Mesenchymal stem cell (in vitro differentiated cells and primary cell): ENCODE results near the gene OR10A5.

ENCODE experiments used
- DNase-seq: peaks from one replicate; pipeline ENCODE4 v3.0.0-alpha.2; 2013
- H2AFZ ChIP-seq: one replicate; pipeline ENCODE4 v1.6.1; 2013; ENCODE audit warnings: low read depth, mild to moderate bottlenecking, control low read depth, inconsistent platforms, low read length, moderate library complexity
- H2AK5ac ChIP-seq: 2 replicates; pipeline ENCODE4 v1.6.1; 2013; ENCODE audit warnings: low read length, moderate library complexity, mild to moderate bottlenecking, inconsistent platforms; ENCODE audit not compliant: severe bottlenecking
- H2BK120ac ChIP-seq: one replicate; pipeline ENCODE4 v1.6.1; 2013; ENCODE audit warnings: low read depth, mild to moderate bottlenecking, inconsistent platforms, low read length, moderate library complexity
- H2BK12ac ChIP-seq, 2 experiments: one replicate each; pipeline ENCODE4 v1.6.1; 2013; ENCODE audit warnings: inconsistent platforms in 2 of 2, low read length in 2 of 2, mild to moderate bottlenecking in 2 of 2, moderate library complexity in 2 of 2, control low read depth in 1 of 2
- H2BK15ac ChIP-seq: one replicate; pipeline ENCODE4 v1.6.1; 2013; ENCODE audit warnings: mild to moderate bottlenecking, low read depth, inconsistent platforms; ENCODE audit not compliant: poor library complexity, severe bottlenecking
- H2BK5ac ChIP-seq: 2 replicates; pipeline ENCODE4 v1.6.1; 2013; ENCODE audit warnings: low read depth, mild to moderate bottlenecking, low read length, control low read depth, inconsistent platforms; ENCODE audit not compliant: poor library complexity, severe bottlenecking
- H3K14ac ChIP-seq, 2 experiments: one replicate each; pipeline ENCODE4 v1.6.1; 2013; ENCODE audit warnings: inconsistent platforms in 2 of 2, low read length in 2 of 2, control low read depth in 1 of 2, mild to moderate bottlenecking in 1 of 2, moderate library complexity in 1 of 2
- H3K18ac ChIP-seq, 2 experiments: one replicate each; pipeline ENCODE4 v1.6.1; 2013; ENCODE audit warnings: inconsistent platforms in 2 of 2, low read length in 2 of 2, control low read depth in 1 of 2, low read depth in 1 of 2, mild to moderate bottlenecking in 1 of 2
- H3K23ac ChIP-seq, 2 experiments: one replicate each; pipeline ENCODE4 v1.6.1; 2013; ENCODE audit warnings: inconsistent platforms in 2 of 2, low read length in 2 of 2, mild to moderate bottlenecking in 2 of 2, moderate library complexity in 2 of 2, control low read depth in 1 of 2
- H3K27ac ChIP-seq: 2 replicates; pipeline ENCODE4 v1.5.1; 2013; ENCODE audit warnings: mild to moderate bottlenecking, moderate library complexity, low read length, control low read depth, inconsistent platforms; ENCODE audit not compliant: poor library complexity, severe bottlenecking
- H3K27me3 ChIP-seq, 2 experiments: 2 replicates each; pipeline versions ENCODE4 v1.6.1 to v1.7.0; 2013; ENCODE audit warnings: low read length in 2 of 2, mild to moderate bottlenecking in 2 of 2, moderate library complexity in 2 of 2, control low read depth in 1 of 2, inconsistent platforms in 1 of 2; ENCODE audit not compliant: control insufficient read depth in 1 of 2, insufficient read depth in 1 of 2
- H3K36me3 ChIP-seq, 2 experiments: 2 replicates each; pipeline versions ENCODE4 v1.6.1 to v1.7.0; 2013; ENCODE audit warnings: low read length in 2 of 2, control low read depth in 1 of 2, inconsistent platforms in 1 of 2, low read depth in 1 of 2, mild to moderate bottlenecking in 1 of 2; ENCODE audit not compliant: insufficient read depth in 2 of 2, control insufficient read depth in 1 of 2
- H3K4ac ChIP-seq, 2 experiments: one replicate each; pipeline ENCODE4 v1.6.1; 2013; ENCODE audit warnings: inconsistent platforms in 2 of 2, low read length in 2 of 2, mild to moderate bottlenecking in 2 of 2, moderate library complexity in 2 of 2, control low read depth in 1 of 2, low read depth in 1 of 2
- H3K4me1 ChIP-seq: 2 replicates; pipeline ENCODE4 v1.6.1; 2013; ENCODE audit warnings: low read depth, low read length, control low read depth; ENCODE audit not compliant: control insufficient read depth, insufficient read depth
- H3K4me2 ChIP-seq: 2 replicates; pipeline ENCODE4 v1.6.1; 2013; ENCODE audit warnings: low read length, mild to moderate bottlenecking, inconsistent platforms; ENCODE audit not compliant: poor library complexity, severe bottlenecking
- H3K4me3 ChIP-seq, 2 experiments: 2 replicates each; pipeline versions ENCODE4 v1.5.1 to v1.7.0; 2013; ENCODE audit warnings: low read length in 2 of 2, mild to moderate bottlenecking in 2 of 2, control low read depth in 1 of 2, low read depth in 1 of 2; ENCODE audit not compliant: insufficient read depth in 1 of 2
- H3K79me1 ChIP-seq: replicated peaks from 2 replicates; pipeline ENCODE4 v1.6.1; 2013; ENCODE audit warnings: mild to moderate bottlenecking, control low read depth, low read length, inconsistent platforms; ENCODE audit not compliant: poor library complexity, severe bottlenecking
- H3K9ac ChIP-seq: 2 replicates; pipeline ENCODE4 v1.7.0; 2013; ENCODE audit warnings: mild to moderate bottlenecking, low read length, moderate library complexity
- H3K9me3 ChIP-seq: 2 replicates; pipeline ENCODE4 v1.7.0; 2013; ENCODE audit warnings: mild to moderate bottlenecking, low read length; ENCODE audit not compliant: control insufficient read depth
- H4K8ac ChIP-seq: one replicate; pipeline ENCODE4 v1.6.1; 2013; ENCODE audit warnings: inconsistent platforms, mild to moderate bottlenecking, low read length, moderate library complexity
- H4K91ac ChIP-seq: one replicate; pipeline ENCODE4 v1.6.1; 2013; ENCODE audit warnings: mild to moderate bottlenecking, low read length, inconsistent platforms
- WGBS: methylation state at CpG from one replicate; pipeline ENCODE4 v1.1.7; 2013; ENCODE audit warnings: mixed read lengths; 5-methylcytosine and 5-hydroxymethylcytosine counted together

OR10A5 gene

GRCh38 chr11:6813656-6814055, 31.8 kb upstream of the OR10A5 start:
- Histone ChIP-seq H3K4me3 (no peak overlapping the region), H2BK120ac (no peak overlapping the region), H3K4ac (no peak overlapping the region), H2AFZ (no peak overlapping the region), H3K18ac (no peak overlapping the region), H3K14ac (no peak overlapping the region), H4K8ac (no peak overlapping the region), H3K27me3 (peaks cover 0 to 10% of the 10 kb centered on the region in 2 experiments), H3K79me1 (no peaks in the 10 kb centered on the region), H2AK5ac (no peak overlapping the region), H2BK5ac (no peak overlapping the region), H3K4me2 (no peak overlapping the region), H2BK15ac (no peak overlapping the region), H3K23ac (no peak overlapping the region), H3K27ac (no peak overlapping the region), H2BK12ac (no peak overlapping the region), H3K4me1 (peaks cover 5% of the 10 kb centered on the region), H4K91ac (no peak overlapping the region), H3K36me3 (no peaks in the 10 kb centered on the region), H3K9me3 (no peaks in the 10 kb centered on the region), H3K9ac (no peak overlapping the region)
- DNase-seq: no peak
- WGBS: 55% methylated on average over 2 of the region's 2 CpGs

GRCh38 chr11:6817694-6818093, 27.8 kb upstream of the OR10A5 start:
- H3K27me3 ChIP-seq: peaks cover 0 to 8% of the 10 kb centered on the region in 2 experiments
- WGBS: 14% methylated on average over 1 of the region's 1 CpG

GRCh38 chr11:6818967-6819366, 26.5 kb upstream of the OR10A5 start:
- no peaks in the 10 kb centered on the region for H3K4me1 ChIP-seq
- H3K14ac ChIP-seq: no peak overlapping the region

More at GRCh38 chr11:6817694-6818093, 27.8 kb upstream of the OR10A5 start:
- Histone ChIP-seq H4K91ac (no peak overlapping the region), H2BK12ac (no peak overlapping the region), H3K4me3 (no peak overlapping the region), H3K14ac (peak overlapping the region in 1 of 2 experiments; percentile 7), H3K18ac (no peak overlapping the region), H4K8ac (no peak overlapping the region), H3K4me1 (peaks cover 5% of the 10 kb centered on the region), H3K9ac (no peak overlapping the region), H2AK5ac (no peak overlapping the region), H3K36me3 (no peaks in the 10 kb centered on the region), H3K4me2 (no peak overlapping the region), H3K27ac (no peak overlapping the region), H2AFZ (no peak overlapping the region), H3K23ac (no peak overlapping the region), H2BK5ac (no peak overlapping the region), H3K9me3 (peaks cover 5% of the 10 kb centered on the region), H3K4ac (no peak overlapping the region), H2BK120ac (no peak overlapping the region), H2BK15ac (no peak overlapping the region), H3K79me1 (no peaks in the 10 kb centered on the region)
- no peak for DNase-seq

GRCh38 chr11:6824136-6824823, 21.2 kb upstream of the OR10A5 start:
- no peaks in the 10 kb centered on the region for H3K27me3 ChIP-seq
- DNase-seq: no peak
- H3K36me3 ChIP-seq: no peaks in the 10 kb centered on the region
- H2AFZ ChIP-seq: no peak overlapping the region
- H3K4me1 ChIP-seq: no peaks in the 10 kb centered on the region
- no peaks in the 10 kb centered on the region for H3K79me1 ChIP-seq
- no peak overlapping the region for H3K4ac ChIP-seq
- 89% methylated on average over 5 of the region's 5 CpGs for WGBS
- H3K4me2 ChIP-seq: no peak overlapping the region
- no peak overlapping the region for H3K18ac ChIP-seq
- H2AK5ac ChIP-seq: no peak overlapping the region
- no peak overlapping the region for H2BK120ac ChIP-seq
- no peak overlapping the region for H3K4me3 ChIP-seq
- H3K9me3 ChIP-seq: peaks cover 5% of the 10 kb centered on the region
- H3K9ac ChIP-seq: no peak overlapping the region
- no peak overlapping the region for H3K27ac ChIP-seq
- no peak overlapping the region for H3K14ac ChIP-seq
- no peak overlapping the region for H3K23ac ChIP-seq
- H2BK15ac ChIP-seq: no peak overlapping the region
- H4K8ac ChIP-seq: no peak overlapping the region
- H2BK12ac ChIP-seq: no peak overlapping the region
- no peak overlapping the region for H2BK5ac ChIP-seq
- no peak overlapping the region for H4K91ac ChIP-seq

More at GRCh38 chr11:6818967-6819366, 26.5 kb upstream of the OR10A5 start:
- Histone ChIP-seq H2BK5ac (no peak overlapping the region), H3K27me3 (no peaks in the 10 kb centered on the region), H3K18ac (no peak overlapping the region), H2BK12ac (no peak overlapping the region), H3K79me1 (no peaks in the 10 kb centered on the region), H2AFZ (no peak overlapping the region), H3K23ac (no peak overlapping the region), H3K9ac (no peak overlapping the region), H2BK120ac (no peak overlapping the region), H2BK15ac (no peak overlapping the region), H3K4ac (no peak overlapping the region), H3K36me3 (no peaks in the 10 kb centered on the region), H4K91ac (no peak overlapping the region), H3K27ac (no peak overlapping the region), H3K4me2 (no peak overlapping the region), H4K8ac (no peak overlapping the region), H2AK5ac (no peak overlapping the region), H3K4me3 (no peak overlapping the region), H3K9me3 (peaks cover 5% of the 10 kb centered on the region)
- WGBS: 81% methylated on average over 5 of the region's 5 CpGs
- DNase-seq: no peak
